ENCODE measurements around the gene GJB2.

The GJB2 gene

DNA sequence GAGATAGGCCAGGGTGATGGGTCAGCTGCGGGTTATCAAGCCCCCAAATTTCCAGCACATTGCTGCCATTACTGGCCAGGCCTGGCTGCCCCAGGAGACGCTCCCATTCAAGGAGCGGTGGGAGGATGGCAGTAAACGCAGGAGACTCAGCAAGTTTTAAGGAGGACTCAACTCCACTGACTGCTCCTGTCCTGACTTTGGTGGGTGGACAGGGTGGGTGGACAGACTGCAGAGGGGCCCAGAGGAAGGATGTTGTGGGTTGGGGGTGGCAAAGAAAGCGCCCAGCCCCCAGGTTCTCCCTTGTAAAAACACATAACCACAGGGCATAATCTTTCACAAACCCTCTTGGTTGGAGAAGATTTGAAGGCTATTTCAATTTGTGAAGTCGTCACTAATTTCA lies 35.0 kb upstream of the GJB2 start:
- DNase-seq (ENCODE audit: extremely low read depth, low read depth) = no peak
- TF ChIP-seq, protein P1, sequence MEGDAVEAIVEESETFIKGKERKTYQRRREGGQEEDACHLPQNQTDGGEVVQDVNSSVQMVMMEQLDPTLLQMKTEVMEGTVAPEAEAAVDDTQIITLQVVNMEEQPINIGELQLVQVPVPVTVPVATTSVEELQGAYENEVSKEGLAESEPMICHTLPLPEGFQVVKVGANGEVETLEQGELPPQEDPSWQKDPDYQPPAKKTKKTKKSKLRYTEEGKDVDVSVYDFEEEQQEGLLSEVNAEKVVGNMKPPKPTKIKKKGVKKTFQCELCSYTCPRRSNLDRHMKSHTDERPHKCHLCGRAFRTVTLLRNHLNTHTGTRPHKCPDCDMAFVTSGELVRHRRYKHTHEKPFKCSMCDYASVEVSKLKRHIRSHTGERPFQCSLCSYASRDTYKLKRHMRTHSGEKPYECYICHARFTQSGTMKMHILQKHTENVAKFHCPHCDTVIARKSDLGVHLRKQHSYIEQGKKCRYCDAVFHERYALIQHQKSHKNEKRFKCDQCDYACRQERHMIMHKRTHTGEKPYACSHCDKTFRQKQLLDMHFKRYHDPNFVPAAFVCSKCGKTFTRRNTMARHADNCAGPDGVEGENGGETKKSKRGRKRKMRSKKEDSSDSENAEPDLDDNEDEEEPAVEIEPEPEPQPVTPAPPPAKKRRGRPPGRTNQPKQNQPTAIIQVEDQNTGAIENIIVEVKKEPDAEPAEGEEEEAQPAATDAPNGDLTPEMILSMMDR (IDR thresholded peaks at IDR 0.05; ENCODE audit: low read depth, low read length, missing control alignments) = no peak
- no peak overlapping the region for H3K4me3 ChIP-seq (replicated peaks; ENCODE audit: low read depth, low read length)

DNA sequence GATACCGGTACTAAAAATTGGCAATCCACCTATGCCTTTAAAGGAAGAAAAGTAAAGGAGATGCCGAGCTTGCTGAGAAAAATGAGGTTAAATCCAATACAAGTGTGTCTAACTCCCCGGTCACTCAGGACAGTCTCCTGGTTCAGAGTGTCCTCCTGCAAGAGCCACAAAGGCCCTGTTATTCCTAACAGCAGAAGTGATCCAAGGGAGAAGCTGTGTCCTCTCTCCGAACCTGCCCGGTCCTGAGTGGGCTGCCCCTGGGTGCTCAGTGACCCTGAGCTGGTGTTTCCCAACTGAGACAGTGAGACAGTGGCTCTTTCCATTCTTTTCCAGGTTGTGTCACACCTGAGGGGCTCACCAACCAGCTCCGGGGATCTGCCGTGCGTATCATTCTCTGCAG lies 34.5 kb upstream of the GJB2 start:
- no peak for DNase-seq (ENCODE audit: extremely low read depth, low read depth)
- TF ChIP-seq, protein P1 (IDR thresholded peaks at IDR 0.05; ENCODE audit: low read depth, low read length, missing control alignments) = no peak
- H3K4me3 ChIP-seq (replicated peaks; ENCODE audit: low read depth, low read length) = no peak overlapping the region

DNA sequence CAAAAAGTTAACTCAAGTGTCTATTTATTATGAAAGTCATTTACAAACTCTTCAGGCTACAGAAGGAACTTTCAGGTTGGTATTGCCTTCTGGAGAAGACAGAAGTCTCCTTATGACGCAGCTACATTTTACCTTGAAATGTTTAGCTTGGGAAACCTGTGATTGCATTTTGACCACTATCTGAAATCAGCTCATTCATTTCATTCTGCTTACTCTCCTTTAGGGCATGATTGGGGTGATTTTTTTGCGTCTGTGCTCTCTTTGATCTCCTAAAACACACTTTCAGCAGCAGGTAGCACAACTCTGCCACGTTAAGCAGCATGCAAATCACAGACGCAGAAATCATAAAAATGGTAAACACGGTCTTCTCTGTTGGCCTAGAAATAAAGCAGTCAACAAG lies 29.8 kb upstream of the GJB2 start:
- TF ChIP-seq, protein P1 (IDR thresholded peaks at IDR 0.05; ENCODE audit: low read depth, low read length, missing control alignments) = no peak
- H3K4me3 ChIP-seq (replicated peaks; ENCODE audit: low read depth, low read length) = no peak overlapping the region
- DNase-seq (ENCODE audit: extremely low read depth, low read depth) = no peak

DNA sequence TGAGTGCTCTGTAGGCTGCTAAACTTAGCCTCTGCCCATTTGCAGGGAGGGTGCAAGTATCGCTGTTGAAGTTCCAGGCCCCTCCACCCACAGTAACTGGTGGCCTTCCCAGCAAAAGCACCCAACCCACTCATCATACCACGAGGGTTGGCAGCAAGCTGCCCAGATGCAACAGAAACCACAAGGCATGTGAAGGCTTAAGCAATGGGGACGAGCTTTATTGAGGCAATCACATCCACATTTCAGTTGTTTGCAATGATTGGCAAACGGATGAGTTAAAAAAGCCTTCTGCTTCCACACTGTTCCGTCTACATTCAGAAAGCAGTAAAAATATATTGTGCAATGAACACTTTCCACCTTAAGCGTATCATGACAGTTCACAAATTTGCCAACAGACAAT lies 29.0 kb upstream of the GJB2 start:
- no peak overlapping the region for H3K4me3 ChIP-seq (replicated peaks; ENCODE audit: low read depth, low read length)
- TF ChIP-seq, protein P1 (IDR thresholded peaks at IDR 0.05; ENCODE audit: low read depth, low read length, missing control alignments) = no peak
- no peak for DNase-seq (ENCODE audit: extremely low read depth, low read depth)

DNA sequence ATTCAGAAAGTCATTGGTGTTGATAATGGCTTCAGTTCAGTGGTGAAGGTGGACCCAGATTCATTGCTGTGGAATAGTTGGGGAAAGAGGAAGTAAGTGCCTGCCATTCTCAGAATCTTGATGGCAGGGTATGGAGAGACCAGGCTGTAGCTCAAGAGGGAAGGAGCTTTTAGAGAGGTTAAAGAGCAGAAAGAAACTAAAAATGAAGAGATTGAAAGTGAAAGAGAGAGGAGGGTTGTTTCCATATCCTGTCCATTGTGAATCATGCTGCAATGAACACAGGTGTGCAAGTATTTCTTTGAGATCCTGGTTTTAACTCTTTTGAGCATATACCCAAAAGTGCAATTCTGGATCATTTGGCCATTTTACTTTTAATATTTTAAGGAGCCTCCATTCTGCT lies 26.8 kb upstream of the GJB2 start:
- no peak overlapping the region for H3K4me3 ChIP-seq (replicated peaks; ENCODE audit: low read depth, low read length)
- DNase-seq (ENCODE audit: extremely low read depth, low read depth) = no peak
- TF ChIP-seq, protein P1 (IDR thresholded peaks at IDR 0.05; ENCODE audit: low read depth, low read length, missing control alignments) = no peak

DNA sequence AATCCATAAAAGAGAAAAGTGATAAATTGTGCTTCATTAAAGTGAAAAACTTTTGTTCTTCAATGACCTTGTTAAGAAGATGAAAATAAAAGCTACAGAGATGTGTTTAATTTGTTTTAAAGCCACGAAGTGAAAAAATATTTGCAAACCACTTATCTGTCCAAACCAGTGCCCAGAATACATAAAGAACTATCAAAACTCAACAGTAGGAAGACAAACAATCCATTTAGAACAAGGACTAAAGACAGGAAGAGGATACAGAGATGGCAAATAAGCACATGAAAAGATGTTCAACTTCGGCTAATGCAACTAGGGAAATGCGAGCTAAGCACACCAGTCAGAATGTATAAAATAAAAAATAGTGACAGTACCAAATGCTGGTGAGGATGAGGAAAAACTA lies 24.4 kb upstream of the GJB2 start:
- no peak for DNase-seq (ENCODE audit: extremely low read depth, low read depth)
- H3K4me3 ChIP-seq (replicated peaks; ENCODE audit: low read depth, low read length) = no peak overlapping the region
- TF ChIP-seq, protein P1 (IDR thresholded peaks at IDR 0.05; ENCODE audit: low read depth, low read length, missing control alignments) = no peak

DNA sequence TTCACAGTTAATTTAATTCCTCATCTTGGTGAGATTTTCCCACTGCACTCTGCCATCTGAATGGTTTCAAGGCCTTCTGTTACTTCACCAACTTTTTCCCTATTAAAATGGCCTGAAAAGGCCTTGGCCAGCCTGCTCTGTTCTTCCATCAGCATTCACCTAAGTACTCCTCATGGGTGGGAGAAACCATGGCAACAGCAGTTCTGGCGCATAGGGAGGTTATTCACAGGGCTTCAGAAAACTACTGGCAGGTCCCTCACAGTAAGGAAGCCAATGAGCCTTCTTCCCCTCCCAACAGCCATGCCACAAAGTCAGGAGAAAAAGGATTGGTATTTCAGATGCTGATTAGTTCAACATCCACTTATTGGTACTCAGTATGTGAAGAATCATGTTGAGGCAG lies 17.2 kb upstream of the GJB2 start:
- no peak for DNase-seq (ENCODE audit: extremely low read depth, low read depth)
- TF ChIP-seq, protein P1 (IDR thresholded peaks at IDR 0.05; ENCODE audit: low read depth, low read length, missing control alignments) = no peak
- H3K4me3 ChIP-seq (replicated peaks; ENCODE audit: low read depth, low read length) = no peak overlapping the region
